ENCODE results near the gene DCLK2.

DCLK2 gene

GRCh38 chr4:150070464-150071170, 7.6 kb upstream of the DCLK2 start:
- DNase-seq: no peak

GRCh38 chr4:150072471-150072870, 5.8 kb upstream of the DCLK2 start:
- DNase-seq: no peak

GRCh38 chr4:150072906-150073714, 5.1 kb upstream of the DCLK2 start:
- DNase-seq: no peak

GRCh38 chr4:150074064-150074463, 4.2 kb upstream of the DCLK2 start:
- DNase-seq: no peak

- DNase-seq: peak in 1 of 2 donors; percentile 37
These were observed 385 bp downstream of the DCLK2 start for GRCh38 chr4:150078579-150079080.

- no peak for DNase-seq
These were observed 886 bp downstream of the DCLK2 start for GRCh38 chr4:150079081-150079581.

- no peak for DNase-seq
These were observed 2.1 kb downstream of the DCLK2 start for GRCh38 chr4:150080337-150080736.

- DNase-seq: no peak
These were observed 2.6 kb downstream of the DCLK2 start for GRCh38 chr4:150080875-150081274.

GRCh38 chr4:150082241-150082640, 4.0 kb downstream of the DCLK2 start:
- DNase-seq: no peak

- DNase-seq: no peak
These were observed 8.8 kb downstream of the DCLK2 start for GRCh38 chr4:150087006-150087405.

- no peak for DNase-seq
These were observed 11.5 kb downstream of the DCLK2 start for GRCh38 chr4:150089732-150090131.

GRCh38 chr4:150090836-150091235, 12.6 kb downstream of the DCLK2 start:
- no peak for DNase-seq

- no peak for DNase-seq
These were observed 16.4 kb downstream of the DCLK2 start for GRCh38 chr4:150094676-150095075.

GRCh38 chr4:150096625-150097024, 18.4 kb downstream of the DCLK2 start:
- DNase-seq: no peak

GRCh38 chr4:150098214-150098613, 20.0 kb downstream of the DCLK2 start:
- no peak for DNase-seq

GRCh38 chr4:150104404-150105027, 26.3 kb downstream of the DCLK2 start:
- no peak for DNase-seq

- DNase-seq: no peak
These were observed 28.6 kb downstream of the DCLK2 start for GRCh38 chr4:150106886-150107285.

- DNase-seq: no peak
These were observed 30.4 kb downstream of the DCLK2 start for GRCh38 chr4:150108691-150109090.

GRCh38 chr4:150114641-150115040, 36.4 kb downstream of the DCLK2 start:
- no peak for DNase-seq

GRCh38 chr4:150115851-150116250, 37.6 kb downstream of the DCLK2 start:
- DNase-seq: no peak

GRCh38 chr4:150116506-150116905, 38.3 kb downstream of the DCLK2 start:
- DNase-seq: no peak

GRCh38 chr4:150117094-150117493, 38.8 kb downstream of the DCLK2 start:
- peak in 1 of 2 donors; percentile 26 for DNase-seq

- no peak for DNase-seq
These were observed 39.4 kb downstream of the DCLK2 start for GRCh38 chr4:150117629-150118028.

Measured in hippocampal formation (tissue), 2 donors.